Gastroesophageal sphincter (tissue), 3 donors: Measurements from ENCODE around the gene GCC1.

Source experiments
- CTCF ChIP-seq, 4 experiments: fragments of 200-600 bp in 2 of 4; fragments of 450-650 bp in 2 of 4; sonication (generic) in 1 of 4; IDR thresholded peaks; one replicate each; pipeline ENCODE4 v1.5.1; 2017 to 2019; ENCODE audit warnings: antibody characterized with exemption in 4 of 4, mild to moderate bottlenecking in 2 of 4, moderate library complexity in 2 of 4
- EP300 ChIP-seq: sonication (generic); formaldehyde crosslinking; IDR thresholded peaks from one replicate; pipeline ENCODE4 v1.6.1; 2017; ENCODE audit warnings: antibody characterized with exemption, mild to moderate bottlenecking
- POLR2A ChIP-seq, 2 donors: fragments of 450-650 bp; IDR thresholded peaks; one replicate each; pipeline ENCODE4 v1.6.1; 2017; ENCODE audit warnings: antibody characterized with exemption in 2 of 2, mild to moderate bottlenecking in 2 of 2, moderate library complexity in 1 of 2

GRCh38 chr7:127591591-127591990, 6.2 kb upstream of the GCC1 start:
- TF ChIP-seq CTCF (IDR thresholded peaks at IDR 0.05) (no peak), EP300 (no peak), POLR2A (IDR thresholded peaks at IDR 0.05) (no peak)
